Stimulated activated CD8-positive, alpha-beta memory T cell treated with anti-CD3 and anti-CD28 coated beads, Interleukin-4, amount 100 ng/mL, for 1 hour (primary cell): ENCODE data around the gene CNPPD1.
A peak's percentile ranks its signal among the peaks of the same experiment; 100 is the strongest.

ENCODE experiments used
- DNase-seq, 2 donors: peaks; one replicate each; pipeline ENCODE4 v3.0.0-alpha.2; 2020; ENCODE audit warnings: low read depth in 2 of 2, low spot score in 1 of 2

Gene CNPPD1

DNA sequence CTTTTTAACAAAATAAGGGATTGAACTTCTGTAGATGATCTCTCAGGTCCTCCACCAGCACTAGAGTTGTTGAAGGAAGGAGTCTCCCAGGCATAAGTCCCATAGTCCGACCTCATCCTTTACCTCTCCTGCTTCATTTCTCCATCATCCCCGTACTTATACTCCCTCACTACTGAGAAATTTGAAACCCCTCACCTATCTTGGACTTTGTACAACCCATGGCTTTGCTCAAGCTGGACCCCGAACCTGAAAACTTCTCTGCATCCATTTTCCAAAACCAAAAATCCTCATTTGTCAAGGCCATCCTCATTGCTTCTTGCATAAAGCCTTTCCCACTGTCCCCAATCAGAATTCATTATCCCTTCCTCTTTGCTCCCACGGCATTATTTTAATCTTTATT is 15.6 kb downstream of the CNPPD1 start:
- DNase-seq = no peak

DNA sequence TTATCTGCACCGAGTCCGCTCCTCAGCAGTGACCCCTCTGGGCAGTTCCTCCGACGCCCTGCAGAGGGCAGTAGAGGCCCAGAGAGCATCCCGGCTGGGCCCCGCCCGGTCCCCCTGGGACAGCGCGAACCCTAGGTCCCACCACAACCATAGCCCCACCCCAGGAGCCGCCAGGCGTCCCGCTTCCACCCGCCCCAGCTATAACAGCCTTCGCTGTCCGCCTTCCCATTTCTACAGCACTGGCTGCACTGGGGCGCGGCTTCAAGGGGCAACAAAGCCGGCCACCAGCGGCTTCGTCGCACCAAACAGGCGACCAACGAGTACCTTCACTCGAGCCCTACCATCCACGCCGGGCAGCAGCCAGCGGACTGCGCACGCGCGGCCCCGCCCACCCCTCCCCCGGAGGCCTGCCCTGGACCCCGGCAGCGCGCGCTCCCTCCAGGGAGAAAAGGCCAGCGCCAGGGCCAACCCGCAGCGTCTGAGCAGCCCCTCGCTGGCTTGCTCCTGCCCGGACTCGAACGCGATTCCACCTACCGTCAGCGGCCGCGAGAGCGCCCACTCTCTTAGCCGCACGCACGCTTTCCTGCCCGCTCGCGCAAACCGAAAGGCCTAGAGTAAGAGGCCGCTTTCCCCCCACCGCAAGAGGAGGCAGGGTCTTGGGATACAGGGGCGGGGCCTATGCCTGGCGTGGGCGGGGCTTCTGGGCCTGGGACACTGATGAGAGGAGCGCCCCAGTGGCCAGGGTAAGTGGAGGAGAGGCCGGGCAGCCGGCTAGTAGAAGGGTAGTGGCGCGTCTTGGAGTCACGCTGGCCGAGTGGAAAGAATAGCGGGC is 16.3 kb downstream of the CNPPD1 start, which contains the start of gene NHEJ1:
Gene NHEJ1, minus strand, starts transcription at position 630 of the 832 bp plus-strand sequence. CDS start 2,453 bp downstream, outside the sequence.
- DNase-seq = peak; percentile 83

DNA sequence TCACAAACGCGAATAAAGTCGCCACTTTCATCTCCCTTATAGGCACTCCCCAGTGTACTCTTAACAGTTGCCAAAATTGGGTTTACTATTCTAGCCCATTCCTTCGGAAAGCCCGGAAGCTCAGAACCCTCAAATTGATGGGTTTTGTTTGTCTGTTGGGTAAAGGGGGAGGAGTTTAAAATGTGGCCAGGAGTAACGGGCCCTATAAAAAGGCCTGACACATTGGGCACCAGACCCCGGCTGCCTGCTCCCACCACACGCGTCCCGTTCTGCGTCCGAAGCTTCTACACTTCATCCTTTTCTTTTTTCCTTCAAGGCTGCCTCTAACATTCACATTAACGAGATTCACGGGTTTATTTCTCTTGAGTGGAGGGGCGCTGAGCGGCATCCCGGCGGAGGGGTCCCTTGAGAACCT is 16.9 kb downstream of the CNPPD1 start:
- no peak for DNase-seq

DNA sequence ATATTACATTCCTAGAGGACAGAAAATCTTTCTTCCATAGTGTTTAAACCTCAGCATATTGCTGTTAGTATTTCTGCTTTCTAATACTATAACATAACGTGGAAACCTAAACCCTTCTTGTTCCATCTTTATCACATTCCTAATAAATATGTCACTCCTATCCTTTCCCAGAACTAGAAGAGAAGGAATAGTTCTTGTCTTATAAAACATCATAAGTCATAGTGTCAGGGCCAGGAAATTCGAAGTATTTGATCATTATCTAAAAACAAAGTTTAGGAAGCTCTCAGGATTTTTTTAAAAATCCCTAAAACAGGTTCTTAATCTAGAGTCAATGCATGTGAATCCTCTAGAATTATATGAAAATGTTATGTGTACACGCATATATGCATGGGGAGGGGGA is 18.1 kb downstream of the CNPPD1 start:
- DNase-seq = no peak

DNA sequence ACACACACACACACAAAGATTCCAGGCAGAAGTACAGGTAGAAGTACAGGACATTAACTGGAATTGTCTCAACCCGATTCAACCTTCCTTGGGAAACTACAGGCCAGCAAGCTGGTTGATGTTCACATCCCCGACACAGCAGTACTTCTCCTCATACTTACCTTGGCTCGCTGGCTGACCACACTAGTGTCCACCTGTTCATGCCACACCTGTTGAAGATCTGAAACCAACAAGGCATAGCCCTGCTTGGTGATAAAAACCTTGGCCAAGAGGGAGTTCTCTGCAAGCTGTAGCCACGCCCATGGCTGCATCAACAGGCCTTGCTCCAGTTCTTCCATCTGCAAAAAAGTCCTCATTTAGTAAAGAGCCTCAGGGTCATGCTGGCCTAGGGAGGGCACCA is 18.7 kb downstream of the CNPPD1 start:
- no peak for DNase-seq

DNA sequence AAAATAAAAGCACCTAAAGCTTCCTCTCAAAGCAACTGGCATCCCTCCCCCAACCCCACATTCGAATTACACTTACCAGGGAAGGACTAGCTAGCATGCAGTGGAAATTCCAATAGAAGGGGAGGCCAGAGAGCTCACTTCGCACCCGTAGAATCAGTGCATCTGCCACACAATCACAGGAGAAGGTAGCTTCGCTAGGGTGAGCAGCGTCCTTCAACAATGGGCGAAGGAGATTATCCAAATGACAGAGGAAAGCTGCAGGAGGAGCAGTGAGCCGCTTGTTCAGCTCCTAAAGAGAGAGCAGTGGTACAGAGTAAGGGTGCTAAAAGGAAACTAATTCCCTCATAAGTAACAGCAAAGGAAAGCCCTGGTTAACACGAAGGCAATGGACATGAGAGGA is 19.3 kb downstream of the CNPPD1 start:
- DNase-seq = no peak

DNA sequence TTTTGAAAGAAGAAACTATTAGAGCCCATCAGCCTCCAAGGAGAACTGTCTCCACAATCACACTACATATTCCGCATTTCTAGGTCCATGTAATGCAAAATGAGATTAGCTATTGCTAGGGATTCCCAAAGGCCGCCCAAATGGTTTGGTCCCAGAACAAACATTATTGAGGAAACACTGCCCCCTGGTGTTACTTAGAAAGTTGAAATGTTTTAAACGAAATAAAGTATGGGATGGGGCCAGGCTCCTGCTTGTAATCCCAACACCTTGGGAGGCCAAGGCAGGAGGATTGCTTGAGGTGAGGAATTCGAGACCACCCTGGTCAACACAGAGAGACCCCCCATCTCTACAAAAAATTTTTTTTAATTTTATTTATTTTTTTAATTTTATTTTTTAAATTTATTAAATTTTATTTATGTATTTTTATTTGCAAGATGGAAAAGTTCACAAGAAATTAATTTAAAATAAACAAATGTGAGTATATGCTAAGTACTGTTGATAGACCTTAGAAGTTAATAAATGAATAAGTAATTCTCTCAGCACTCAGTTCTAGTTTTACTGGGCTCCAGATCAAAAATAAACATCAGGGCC is 21.6 kb downstream of the CNPPD1 start:
- no peak for DNase-seq

DNA sequence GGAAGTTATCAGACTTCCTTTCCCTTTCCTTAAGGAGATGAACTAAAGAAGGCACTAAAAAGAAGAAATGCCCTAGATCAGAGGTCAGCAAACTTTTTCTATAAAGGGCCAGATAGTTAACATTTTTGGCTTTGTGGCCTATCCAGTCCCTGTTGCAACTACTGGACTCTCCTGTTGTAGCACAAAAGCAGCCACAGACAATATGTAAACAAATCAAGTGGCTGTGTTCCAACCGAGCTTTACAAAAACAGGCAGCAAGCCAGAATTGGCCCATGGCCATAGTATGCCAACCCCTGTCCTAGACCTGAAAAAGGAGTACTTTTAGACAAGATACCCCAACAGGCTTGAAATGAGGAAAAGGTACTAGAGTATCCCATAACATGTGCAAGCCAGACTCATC is 27.1 kb downstream of the CNPPD1 start:
- no peak for DNase-seq

DNA sequence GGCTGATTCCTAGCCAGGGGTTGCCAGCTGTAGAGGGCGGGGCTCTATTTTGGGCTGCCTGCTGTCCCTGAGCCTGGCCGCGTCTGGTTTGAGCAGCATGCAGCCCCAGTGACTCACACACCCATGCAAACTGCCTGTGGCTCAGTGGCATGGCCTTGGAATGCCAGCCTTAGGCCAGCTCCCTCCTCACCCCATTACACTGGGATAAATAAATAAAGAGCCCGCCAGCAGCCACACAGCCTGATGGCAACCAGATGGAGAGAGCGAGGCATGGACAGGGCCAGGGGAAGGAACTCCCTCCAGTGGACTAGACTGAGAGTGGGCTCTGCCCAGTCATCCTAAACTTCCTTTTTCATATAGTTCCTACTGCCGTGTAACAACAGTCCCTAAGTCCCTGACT is 34.4 kb downstream of the CNPPD1 start:
- DNase-seq = no peak

DNA sequence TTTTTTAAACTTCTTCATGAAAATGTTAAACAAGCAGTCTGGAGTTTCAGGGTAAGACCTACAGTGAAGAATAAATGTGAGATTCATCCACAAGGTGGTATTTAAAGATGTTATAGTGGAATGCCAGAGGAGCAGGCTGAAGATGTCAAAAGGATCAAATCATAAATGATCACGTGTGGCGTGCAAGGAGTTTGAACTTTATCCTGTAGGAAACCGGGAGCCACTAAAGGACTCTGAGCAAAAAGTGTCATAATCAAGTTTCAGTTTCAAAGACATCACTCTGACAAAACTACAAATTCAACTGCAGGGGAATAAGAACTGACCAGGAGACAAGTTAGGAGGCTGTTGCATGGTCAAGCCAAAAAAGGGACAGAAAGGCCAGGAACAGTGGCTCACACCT is 36.0 kb downstream of the CNPPD1 start:
- DNase-seq = no peak

DNA sequence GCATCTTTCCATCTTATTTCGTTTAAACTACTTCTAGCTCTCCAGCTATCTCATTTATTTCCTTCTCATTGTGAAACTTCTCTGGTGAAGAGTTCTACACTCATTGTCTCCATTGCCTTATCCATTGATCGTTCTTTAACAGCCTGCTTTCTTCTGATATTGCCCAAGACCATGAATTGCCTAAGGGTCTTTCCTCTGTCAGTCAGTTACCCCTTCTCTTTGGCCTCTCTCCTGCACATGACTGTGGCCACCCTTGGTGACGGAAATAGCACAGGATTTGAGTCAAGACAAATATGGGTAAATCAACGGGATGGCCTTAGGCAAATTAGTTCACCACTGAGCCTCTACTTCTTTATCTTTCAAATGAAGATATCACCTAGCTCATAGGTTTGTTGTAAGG is 42.7 kb downstream of the CNPPD1 start:
- no peak for DNase-seq

DNA sequence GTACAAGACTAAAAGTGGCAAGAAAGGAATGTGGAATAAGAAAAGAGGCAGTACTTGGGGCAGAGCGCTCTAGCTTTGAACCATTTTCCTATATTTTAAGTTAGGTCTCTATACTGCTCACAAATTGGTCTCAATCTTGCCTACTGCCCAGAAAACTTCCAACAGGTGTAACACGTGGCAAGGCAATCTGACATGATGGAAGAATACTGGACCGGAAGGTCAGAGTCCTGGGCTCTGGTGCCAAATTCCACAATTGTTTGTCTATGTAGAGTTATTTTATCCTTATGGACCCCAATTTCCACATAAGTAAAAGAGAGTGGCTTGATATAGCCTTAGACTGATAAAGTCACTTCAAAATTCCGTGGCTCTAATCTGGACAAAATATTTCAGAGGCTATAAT is 45.0 kb downstream of the CNPPD1 start:
- no peak for DNase-seq

DNA sequence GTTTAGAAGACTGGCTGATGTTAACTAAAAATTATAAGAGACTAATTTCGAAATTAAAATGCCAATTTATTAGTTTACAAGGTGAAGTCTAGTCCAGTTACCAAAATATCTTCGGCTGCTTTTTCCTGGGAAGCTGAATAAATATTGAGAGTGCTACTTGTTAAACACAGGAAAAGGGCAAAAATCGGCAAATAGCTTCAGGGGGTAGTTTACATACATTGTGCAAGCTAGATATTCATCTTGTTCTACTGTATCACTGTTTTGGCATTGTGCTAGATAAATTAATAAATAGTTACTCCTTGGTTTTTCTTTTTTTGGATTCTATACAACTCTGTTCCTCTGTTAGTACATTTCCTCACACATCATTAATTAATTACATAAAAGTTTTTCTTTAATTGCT is 45.4 kb downstream of the CNPPD1 start:
- DNase-seq = no peak

DNA sequence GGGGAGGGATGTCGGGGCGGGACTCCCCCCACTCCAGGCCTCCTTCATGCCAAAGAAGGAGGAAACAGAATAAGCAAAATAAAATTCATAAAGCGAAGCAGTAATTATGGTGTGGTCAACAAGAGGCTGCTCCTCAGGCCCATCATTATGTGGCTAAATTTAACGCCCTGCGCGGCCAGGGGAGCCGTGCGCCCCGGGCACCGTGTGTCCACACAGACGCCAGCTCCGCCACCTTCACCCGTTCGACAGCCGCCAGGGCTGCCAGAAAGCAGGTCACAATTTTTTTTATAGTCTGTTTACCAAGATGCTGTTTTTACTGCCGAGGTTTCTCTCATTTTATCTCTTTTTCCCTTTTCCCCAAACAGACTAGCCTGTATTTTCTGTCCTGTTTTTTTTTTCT is 47.1 kb downstream of the CNPPD1 start:
- no peak for DNase-seq

DNA sequence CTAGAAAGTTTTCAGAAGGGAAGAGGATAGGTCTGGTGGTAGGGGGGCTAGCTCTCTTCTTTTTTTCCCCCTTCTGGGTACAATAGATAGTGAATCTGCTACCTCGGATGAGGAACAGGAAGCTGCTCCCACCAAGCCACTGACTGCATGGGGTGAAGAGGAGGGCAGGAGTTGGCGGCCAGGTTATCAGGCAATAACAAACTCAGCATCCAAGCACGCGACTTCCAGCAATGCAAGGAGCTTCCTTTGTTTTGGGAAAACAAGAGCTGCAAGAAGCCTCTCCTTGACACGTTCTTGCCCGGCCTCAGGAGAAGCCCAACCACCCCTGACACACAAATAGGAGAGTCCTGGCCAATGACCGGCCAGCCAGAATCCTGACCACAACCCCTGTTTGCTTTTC is 48.3 kb downstream of the CNPPD1 start:
- DNase-seq = no peak

DNA sequence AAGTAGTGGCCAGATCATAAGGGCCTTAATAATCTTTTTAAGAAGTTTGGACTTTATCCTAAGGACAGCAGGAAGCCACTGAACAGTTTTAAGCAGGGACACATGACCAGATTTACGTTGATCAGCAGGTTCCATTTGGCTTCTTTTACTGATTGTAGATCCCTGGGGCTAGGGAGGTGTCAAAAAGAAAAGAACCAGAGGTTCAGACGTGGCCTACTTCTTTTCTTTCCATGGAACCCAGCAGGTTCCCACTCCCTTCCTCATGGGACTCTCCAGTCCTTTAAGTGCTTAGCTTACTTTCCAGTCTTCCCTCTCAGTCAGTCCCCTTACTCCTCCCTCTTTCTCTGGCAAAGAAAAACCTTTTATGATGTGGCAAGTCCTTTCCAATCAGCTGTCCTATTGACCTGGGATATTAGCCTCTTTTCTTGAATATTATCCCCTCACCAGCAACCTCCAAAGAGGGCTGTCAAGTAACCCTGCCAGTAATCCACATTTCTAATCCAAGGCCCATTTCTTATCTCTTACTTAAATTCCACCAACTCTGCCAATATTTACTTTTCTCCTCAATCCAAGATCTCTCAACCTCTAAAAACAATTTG is 49.6 kb downstream of the CNPPD1 start:
- DNase-seq = no peak

DNA sequence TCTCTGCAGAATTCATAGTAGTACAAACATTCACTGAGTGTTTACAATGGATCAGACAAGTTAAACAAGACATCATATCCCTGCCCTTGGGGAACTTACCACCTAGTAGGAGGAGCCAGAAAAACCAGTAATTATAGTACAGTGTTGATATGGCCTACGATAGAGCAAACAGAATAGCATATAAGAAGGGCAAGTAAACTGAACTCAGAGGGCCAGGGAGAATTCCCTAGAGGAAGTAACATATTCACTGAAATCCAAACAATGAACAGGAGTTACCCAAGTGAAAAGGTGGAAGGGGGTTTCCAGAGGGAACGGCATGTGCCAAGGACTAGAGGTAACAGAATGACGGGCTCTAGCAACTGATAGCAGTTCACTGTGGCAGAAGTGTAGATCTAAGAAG is 50.2 kb downstream of the CNPPD1 start:
- no peak for DNase-seq

DNA sequence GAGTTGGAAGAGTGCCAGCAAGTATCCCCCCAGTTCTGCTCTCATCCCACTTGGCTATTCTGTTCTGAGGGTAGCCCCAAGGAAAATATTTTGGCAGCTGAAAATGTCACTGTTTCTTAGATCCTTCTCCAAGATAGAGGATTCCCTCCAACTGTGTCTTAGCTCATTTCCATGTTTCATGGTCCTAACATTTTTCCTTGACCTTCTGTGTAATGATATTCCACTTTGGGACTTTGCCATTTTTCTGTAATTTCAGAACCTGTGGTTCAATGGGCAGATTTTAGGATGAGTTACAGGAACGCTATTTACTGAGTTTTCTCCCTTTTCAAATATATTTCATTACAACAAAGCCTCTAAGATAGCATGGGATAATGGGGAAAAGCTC is 50.8 kb downstream of the CNPPD1 start:
- no peak for DNase-seq

DNA sequence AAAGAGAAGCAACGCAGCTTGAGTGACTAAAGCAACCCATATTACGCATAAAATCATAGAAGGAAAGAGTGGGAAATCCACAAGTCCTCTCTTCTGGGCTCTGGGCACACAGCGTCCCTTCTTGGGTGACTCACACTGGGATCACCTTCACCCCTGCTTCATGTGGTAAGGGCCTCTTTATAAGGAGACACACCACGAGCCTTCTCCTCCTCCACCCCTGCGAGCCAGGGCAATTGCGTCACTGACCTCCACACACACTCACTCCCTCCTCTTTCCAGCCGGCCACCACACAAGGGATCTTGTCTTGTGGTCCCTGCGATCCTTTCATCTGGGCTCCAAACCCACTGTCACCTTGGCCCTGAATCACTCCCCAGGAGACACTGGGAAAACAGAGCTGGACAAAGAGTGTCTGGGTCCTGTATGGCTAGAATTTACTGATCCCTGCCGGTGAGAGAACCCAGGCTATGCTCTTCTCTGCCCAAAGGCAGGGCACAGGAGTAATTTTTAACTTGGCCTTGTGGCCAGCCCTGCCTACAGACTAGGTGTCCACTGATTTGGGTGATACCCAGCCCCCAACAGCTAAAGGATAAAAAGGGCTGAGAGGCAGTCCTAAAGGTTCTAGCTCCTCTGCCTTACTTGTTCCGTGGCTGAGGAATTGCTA is 51.4 kb downstream of the CNPPD1 start:
- no peak for DNase-seq

DNA sequence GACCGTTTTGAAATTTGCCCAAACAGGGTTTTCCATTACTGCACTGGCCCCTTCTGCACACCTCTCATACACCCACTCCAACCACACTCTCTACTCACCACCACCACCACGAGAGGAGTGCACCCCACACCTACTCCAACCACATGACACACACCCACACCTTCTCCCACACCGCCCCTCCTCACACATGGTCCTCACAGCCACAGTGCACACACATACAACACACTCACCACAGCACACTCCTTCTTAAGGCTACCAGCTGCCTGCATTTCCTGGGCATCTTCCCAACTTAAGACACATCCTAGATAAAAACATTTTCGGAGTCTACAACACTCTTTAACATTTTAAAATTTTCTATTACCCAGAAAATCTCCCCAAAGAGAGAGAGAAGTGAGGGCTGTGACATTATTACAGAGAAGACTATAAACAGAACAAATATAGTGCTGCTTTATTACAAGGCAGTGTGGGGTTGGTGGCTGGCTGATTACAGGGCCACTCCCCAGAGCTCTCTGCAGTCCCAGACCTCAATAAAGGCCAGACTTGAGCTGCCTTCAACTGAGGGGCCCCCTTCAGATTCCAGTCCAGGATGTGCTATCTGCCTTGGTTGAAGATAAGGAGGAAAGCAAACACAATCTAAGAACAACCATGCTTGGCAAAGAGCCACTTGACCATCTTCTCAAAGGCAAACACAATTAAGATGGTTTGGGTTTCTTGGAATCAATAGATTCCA is 52.2 kb downstream of the CNPPD1 start:
- DNase-seq = no peak
